ENCODE data around the gene EXOSC7. TPM values are rescaled to one million over a fixed set of nuclear protein-coding genes. Genes with fewer than 3 reads are reported as not detected.

Gene EXOSC7
- total and polyA plus RNA-seq, 9 of the 15 experiments (the other 6 are each of a cell fraction or from before 2014, with no cell fraction given): 88.5 to 237 (median 112) TPM

- TF ChIP-seq ZBTB40 (IDR thresholded peaks at IDR 0.05) (no peak), ZBTB40 (CRISPR knock-in tag; IDR thresholded peaks at IDR 0.05) (no peak), PHF8 (IDR thresholded peaks at IDR 0.05; ENCODE audit: borderline replicate concordance, low read length) (no peak), NR2C2 (CRISPR knock-in tag; IDR thresholded peaks at IDR 0.05) (no peak), NR2C2 (tag; IDR thresholded peaks at IDR 0.05) (no peak), ZNF184 (CRISPR knock-in tag; IDR thresholded peaks at IDR 0.05) (no peak), HDGF (IDR thresholded peaks at IDR 0.05) (no peak), FUS (optimal IDR thresholded peaks at IDR 0.05; ENCODE audit: low read depth, low read length) (no peak), PHB (CRISPR knock-in tag; IDR thresholded peaks at IDR 0.05) (no peak)
Observed at GRCh38 chr3:45017821-45018220, 41.8 kb downstream of the EXOSC7 start (continued).

Data from K562 (cell line).